Measurements from ENCODE around the gene TIRAP.

DNA sequence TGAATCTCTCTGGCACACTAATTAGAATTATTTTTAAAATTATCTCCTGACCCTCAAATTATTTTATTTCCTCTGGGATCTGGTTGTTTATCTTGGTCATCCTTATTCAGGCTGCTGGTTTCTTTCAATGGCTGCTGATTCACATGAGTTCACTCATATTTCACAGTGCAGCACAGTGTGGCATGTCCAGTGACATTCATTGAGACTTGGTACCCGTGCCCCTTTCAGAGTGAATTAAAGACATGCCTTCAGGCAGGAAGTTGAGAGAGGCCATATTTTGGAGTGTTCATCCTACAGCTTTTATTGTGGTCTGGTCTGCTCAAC lies 34.5 kb downstream of the TIRAP start:
- TF ChIP-seq FOXM1 (IDR thresholded peaks at IDR 0.05; ENCODE audit: borderline replicate concordance, low read depth), result no peak
- no peak for TF ChIP-seq NFIC (IDR thresholded peaks at IDR 0.05)
- TF ChIP-seq, protein P1, sequence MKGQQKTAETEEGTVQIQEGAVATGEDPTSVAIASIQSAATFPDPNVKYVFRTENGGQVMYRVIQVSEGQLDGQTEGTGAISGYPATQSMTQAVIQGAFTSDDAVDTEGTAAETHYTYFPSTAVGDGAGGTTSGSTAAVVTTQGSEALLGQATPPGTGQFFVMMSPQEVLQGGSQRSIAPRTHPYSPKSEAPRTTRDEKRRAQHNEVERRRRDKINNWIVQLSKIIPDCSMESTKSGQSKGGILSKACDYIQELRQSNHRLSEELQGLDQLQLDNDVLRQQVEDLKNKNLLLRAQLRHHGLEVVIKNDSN (IDR thresholded peaks at IDR 0.05), result no peak
- TF ChIP-seq RAD21 (IDR thresholded peaks at IDR 0.05; ENCODE audit: low read depth), result no peak
- TF ChIP-seq, protein P2, sequence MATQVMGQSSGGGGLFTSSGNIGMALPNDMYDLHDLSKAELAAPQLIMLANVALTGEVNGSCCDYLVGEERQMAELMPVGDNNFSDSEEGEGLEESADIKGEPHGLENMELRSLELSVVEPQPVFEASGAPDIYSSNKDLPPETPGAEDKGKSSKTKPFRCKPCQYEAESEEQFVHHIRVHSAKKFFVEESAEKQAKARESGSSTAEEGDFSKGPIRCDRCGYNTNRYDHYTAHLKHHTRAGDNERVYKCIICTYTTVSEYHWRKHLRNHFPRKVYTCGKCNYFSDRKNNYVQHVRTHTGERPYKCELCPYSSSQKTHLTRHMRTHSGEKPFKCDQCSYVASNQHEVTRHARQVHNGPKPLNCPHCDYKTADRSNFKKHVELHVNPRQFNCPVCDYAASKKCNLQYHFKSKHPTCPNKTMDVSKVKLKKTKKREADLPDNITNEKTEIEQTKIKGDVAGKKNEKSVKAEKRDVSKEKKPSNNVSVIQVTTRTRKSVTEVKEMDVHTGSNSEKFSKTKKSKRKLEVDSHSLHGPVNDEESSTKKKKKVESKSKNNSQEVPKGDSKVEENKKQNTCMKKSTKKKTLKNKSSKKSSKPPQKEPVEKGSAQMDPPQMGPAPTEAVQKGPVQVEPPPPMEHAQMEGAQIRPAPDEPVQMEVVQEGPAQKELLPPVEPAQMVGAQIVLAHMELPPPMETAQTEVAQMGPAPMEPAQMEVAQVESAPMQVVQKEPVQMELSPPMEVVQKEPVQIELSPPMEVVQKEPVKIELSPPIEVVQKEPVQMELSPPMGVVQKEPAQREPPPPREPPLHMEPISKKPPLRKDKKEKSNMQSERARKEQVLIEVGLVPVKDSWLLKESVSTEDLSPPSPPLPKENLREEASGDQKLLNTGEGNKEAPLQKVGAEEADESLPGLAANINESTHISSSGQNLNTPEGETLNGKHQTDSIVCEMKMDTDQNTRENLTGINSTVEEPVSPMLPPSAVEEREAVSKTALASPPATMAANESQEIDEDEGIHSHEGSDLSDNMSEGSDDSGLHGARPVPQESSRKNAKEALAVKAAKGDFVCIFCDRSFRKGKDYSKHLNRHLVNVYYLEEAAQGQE (IDR thresholded peaks at IDR 0.05; ENCODE audit: low read depth), result no peak
- no peak for TF ChIP-seq EP300 (IDR thresholded peaks at IDR 0.05; ENCODE audit: borderline replicate concordance)
- no peak for TF ChIP-seq TCF12 (IDR thresholded peaks at IDR 0.05; ENCODE audit: low read depth)
- TF ChIP-seq, protein P3, sequence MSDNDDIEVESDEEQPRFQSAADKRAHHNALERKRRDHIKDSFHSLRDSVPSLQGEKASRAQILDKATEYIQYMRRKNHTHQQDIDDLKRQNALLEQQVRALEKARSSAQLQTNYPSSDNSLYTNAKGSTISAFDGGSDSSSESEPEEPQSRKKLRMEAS (IDR thresholded peaks at IDR 0.05), result no peak
- TF ChIP-seq CEBPB (IDR thresholded peaks at IDR 0.05), result no peak
- TF ChIP-seq TEAD4 (IDR thresholded peaks at IDR 0.05), result no peak
- TF ChIP-seq YY1 (IDR thresholded peaks at IDR 0.05; ENCODE audit: low read depth), result no peak
- TF ChIP-seq TAF1 (IDR thresholded peaks at IDR 0.05; ENCODE audit: low read depth), result no peak
- no peak for TF ChIP-seq EGR1 (IDR thresholded peaks at IDR 0.05)

All from Ishikawa (cell line).